ENCODE data around the gene DNAJC11. TPM values are rescaled to one million over a fixed set of nuclear protein-coding genes. Genes with fewer than 3 reads are reported as not detected.

DNAJC11 gene
- total and polyA plus RNA-seq, 5 donors from 2014 or later = 10.4 to 41.4 (median 16.3) TPM

DNA sequence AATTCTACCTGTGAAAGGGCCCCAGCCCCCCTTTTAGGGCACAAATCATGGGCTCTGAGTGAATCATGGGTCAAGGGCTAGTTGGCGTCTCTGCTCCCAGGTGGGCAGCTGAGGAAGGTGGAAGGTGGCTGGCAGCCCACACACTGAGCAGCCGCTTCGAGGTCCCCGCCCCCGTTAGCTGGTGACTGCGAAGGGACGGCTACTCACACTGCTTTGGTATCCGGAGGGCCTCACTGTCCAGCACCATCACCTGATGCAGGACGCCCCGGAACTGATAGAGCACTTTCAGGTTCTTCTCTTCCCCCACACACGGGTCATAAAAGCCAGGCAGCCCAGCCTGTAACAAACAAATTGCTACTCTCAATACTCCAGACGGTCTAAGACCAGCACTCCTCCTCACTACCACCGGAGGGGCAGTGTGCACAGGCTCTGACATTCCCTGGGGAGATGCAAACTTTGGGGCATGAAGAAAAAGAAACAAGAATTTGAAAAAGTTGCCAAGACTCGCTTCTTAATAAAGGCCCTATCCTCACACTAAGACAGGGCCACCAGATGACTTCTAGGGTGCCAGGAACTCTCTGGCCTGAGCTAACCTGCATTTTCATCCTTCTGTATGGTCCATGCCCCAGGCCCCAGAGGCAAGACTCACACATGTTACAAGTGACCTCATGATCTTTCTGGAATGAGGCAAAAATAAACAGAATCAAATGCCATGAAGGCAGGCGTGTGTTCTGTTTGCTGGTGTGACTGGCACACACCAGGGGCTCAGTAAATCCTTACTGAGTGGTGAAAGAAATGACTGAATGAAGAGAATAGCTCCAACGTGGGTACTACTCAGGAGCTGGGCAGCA, 65.5 kb downstream of the DNAJC11 start:
- no peak for DNase-seq
- Mint-ChIP-seq H3K36me3 (peaks cover 29% of the 10 kb centered on the region), H3K4me3 (peak overlapping the region in 2 of 4 donors; percentile 27 to 40), H3K27me3 (no peaks in the 10 kb centered on the region), H3K9me3 (no peaks in the 10 kb centered on the region), H3K4me1 (no peaks in the 10 kb centered on the region), H3K27ac (peak overlapping the region in 1 of 3 donors; percentile 43)
- Histone ChIP-seq H3K27me3 (ENCODE audit: control insufficient read depth, insufficient read depth, low read length) (no peaks in the 10 kb centered on the region), H3K4me3 (ENCODE audit: low read depth, low read length) (no peak overlapping the region), H3K9me3 (ENCODE audit: control insufficient read depth in 2 of 2, low read length in 2 of 2) (no peaks in the 10 kb centered on the region), H3K27ac (ENCODE audit: insufficient read depth, low read length, poor library complexity, severe bottlenecking) (no peak overlapping the region), H3K36me3 (ENCODE audit: control insufficient read depth, insufficient read depth, low read length) (peaks cover 54% of the 10 kb centered on the region), H3K4me1 (ENCODE audit: control insufficient read depth, insufficient read depth, low read length, poor library complexity, severe bottlenecking) (no peaks in the 10 kb centered on the region)
- no peak for ATAC-seq (ENCODE audit: low read depth in 2 of 2)

- Histone ChIP-seq H3K4me3 (ENCODE audit: low read depth, low read length) (no peak overlapping the region), H3K9me3 (ENCODE audit: control insufficient read depth in 2 of 2, low read length in 2 of 2) (no peaks in the 10 kb centered on the region), H3K27ac (ENCODE audit: insufficient read depth, low read length, poor library complexity, severe bottlenecking) (no peak overlapping the region), H3K4me1 (ENCODE audit: control insufficient read depth, insufficient read depth, low read length, poor library complexity, severe bottlenecking) (no peaks in the 10 kb centered on the region), H3K36me3 (ENCODE audit: control insufficient read depth, insufficient read depth, low read length) (peaks cover 56% of the 10 kb centered on the region), H3K27me3 (ENCODE audit: control insufficient read depth, insufficient read depth, low read length) (no peaks in the 10 kb centered on the region)
- Mint-ChIP-seq H3K27me3 (no peaks in the 10 kb centered on the region), H3K9me3 (no peaks in the 10 kb centered on the region), H3K36me3 (peaks cover 29% of the 10 kb centered on the region), H3K4me1 (no peaks in the 10 kb centered on the region), H3K27ac (no peak overlapping the region), H3K4me3 (peak overlapping the region in 1 of 4 donors; percentile 27)
- DNase-seq = no peak
- ATAC-seq (ENCODE audit: low read depth in 2 of 2) = no peak
Observed at GRCh38 chr1:6635161-6635909, 66.3 kb downstream of the DNAJC11 start.

- Mint-ChIP-seq H3K4me3 (no peak overlapping the region), H3K36me3 (peaks cover 33% of the 10 kb centered on the region), H3K27me3 (no peaks in the 10 kb centered on the region), H3K9me3 (no peaks in the 10 kb centered on the region), H3K27ac (peak overlapping the region in 1 of 3 donors; percentile 67), H3K4me1 (peaks cover 0 to 7% (median 2%) of the 10 kb centered on the region in 4 donors)
- no peak overlapping the region for H3K4me3 ChIP-seq (ENCODE audit: low read depth, low read length)
- no peaks in the 10 kb centered on the region for H3K27me3 ChIP-seq (ENCODE audit: control insufficient read depth, insufficient read depth, low read length)
- H3K4me1 ChIP-seq (ENCODE audit: control insufficient read depth, insufficient read depth, low read length, poor library complexity, severe bottlenecking) = no peaks in the 10 kb centered on the region
- H3K9me3 ChIP-seq (ENCODE audit: control insufficient read depth in 2 of 2, low read length in 2 of 2) = no peaks in the 10 kb centered on the region
- H3K36me3 ChIP-seq (ENCODE audit: control insufficient read depth, insufficient read depth, low read length) = peaks cover 55% of the 10 kb centered on the region
- no peak overlapping the region for H3K27ac ChIP-seq (ENCODE audit: insufficient read depth, low read length, poor library complexity, severe bottlenecking)
- ATAC-seq (ENCODE audit: low read depth in 2 of 2) = peak; percentile 31 to 52
- peak in 2 of 3 donors; percentile 35 to 42 for DNase-seq
Observed at GRCh38 chr1:6634371-6635052, 67.1 kb downstream of the DNAJC11 start.

DNA sequence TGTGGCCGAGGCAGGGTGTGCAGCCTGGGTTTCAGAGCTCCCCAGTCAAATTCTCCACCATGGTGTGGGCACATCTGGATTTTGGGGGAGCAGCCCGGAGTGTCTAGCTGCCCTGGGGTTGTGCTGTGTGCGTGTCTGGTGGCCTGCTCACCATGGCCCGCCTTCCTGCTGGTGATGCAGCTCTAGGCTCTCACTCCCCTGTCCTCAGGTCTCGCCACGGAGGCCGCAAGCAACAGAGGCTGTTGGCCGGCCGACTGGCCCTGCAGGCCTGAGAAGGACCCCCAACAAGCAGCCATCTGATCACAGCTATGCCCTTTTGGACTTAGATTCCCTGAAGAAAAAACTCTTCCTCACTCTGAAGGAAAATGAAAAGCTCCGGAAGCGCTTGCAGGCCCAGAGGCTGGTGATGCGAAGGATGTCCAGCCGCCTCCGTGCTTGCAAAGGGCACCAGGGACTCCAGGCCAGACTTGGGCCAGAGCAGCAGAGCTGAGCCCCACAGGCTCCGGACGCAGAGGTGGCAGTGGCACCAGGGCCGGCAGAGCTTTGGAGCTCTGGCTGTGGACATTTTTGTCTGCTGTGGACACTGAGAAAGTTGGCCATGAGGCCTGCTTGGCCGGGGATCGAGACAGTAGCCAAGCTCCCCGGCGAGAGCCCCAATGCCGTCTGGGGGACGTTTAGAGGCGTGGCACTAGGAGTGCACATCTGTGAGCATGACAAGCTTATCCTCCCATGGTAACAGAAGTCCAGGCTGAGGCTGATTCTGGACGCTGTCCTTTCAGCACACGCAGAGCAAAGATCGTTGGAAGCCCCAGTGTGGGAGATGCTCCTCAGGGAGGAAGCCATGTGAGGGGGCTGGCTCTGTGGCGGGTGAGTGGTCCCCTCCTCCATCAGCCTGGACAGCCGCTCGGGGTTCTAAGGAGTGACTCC, 68.8 kb downstream of the DNAJC11 start:
- Mint-ChIP-seq H3K9me3 (no peaks in the 10 kb centered on the region), H3K27me3 (no peaks in the 10 kb centered on the region), H3K4me3 (no peak overlapping the region), H3K27ac (no peak overlapping the region), H3K4me1 (peaks cover under 1 to 12% (median 6%) of the 10 kb centered on the region in 4 donors), H3K36me3 (peaks cover 29% of the 10 kb centered on the region)
- no peak overlapping the region for H3K27ac ChIP-seq (ENCODE audit: insufficient read depth, low read length, poor library complexity, severe bottlenecking)
- ATAC-seq (ENCODE audit: low read depth in 2 of 2) (no peak), DNase-seq (no peak)
- H3K4me1 ChIP-seq (ENCODE audit: control insufficient read depth, insufficient read depth, low read length, poor library complexity, severe bottlenecking) = peaks cover 3% of the 10 kb centered on the region
- no peak overlapping the region for H3K4me3 ChIP-seq (ENCODE audit: low read depth, low read length)
- H3K36me3 ChIP-seq (ENCODE audit: control insufficient read depth, insufficient read depth, low read length) = peaks cover 51% of the 10 kb centered on the region
- no peaks in the 10 kb centered on the region for H3K9me3 ChIP-seq (ENCODE audit: control insufficient read depth in 2 of 2, low read length in 2 of 2)
- no peaks in the 10 kb centered on the region for H3K27me3 ChIP-seq (ENCODE audit: control insufficient read depth, insufficient read depth, low read length)

GRCh38 chr1:6631058-6631457, 70.6 kb downstream of the DNAJC11 start:
- H3K4me3 ChIP-seq (ENCODE audit: low read depth, low read length) = no peak overlapping the region
- no peak for DNase-seq
- peaks cover 25% of the 10 kb centered on the region for H3K36me3 Mint-ChIP-seq

DNA sequence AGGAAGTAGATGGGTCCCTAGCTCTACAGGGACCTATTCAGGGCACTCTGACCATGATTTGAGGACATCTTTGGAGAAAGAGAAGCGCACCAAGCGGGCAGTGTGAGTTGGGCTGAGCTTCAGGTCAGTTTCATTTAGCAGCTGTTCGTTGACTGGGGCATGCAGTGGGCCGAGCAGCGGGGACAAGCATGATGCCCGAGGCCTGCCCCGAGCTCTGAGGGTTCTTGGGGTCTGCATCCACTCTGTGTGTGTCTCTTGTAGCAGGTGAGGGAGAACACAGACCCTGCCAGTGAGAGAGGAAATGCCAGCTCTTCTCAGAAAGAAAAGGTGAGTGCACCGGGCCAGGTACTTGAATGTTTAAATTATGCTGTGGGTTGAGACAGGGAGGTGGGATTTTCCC, 71.6 kb downstream of the DNAJC11 start:
- H3K36me3 ChIP-seq (ENCODE audit: control insufficient read depth, insufficient read depth, low read length) = peaks cover 35% of the 10 kb centered on the region
- peak overlapping the region in 1 of 3 donors; percentile 69 for H3K27ac Mint-ChIP-seq

More at GRCh38 chr1:6631058-6631457, 70.6 kb downstream of the DNAJC11 start:
- no peaks in the 10 kb centered on the region for H3K27me3 ChIP-seq (ENCODE audit: control insufficient read depth, insufficient read depth, low read length)
- H3K4me1 ChIP-seq (ENCODE audit: control insufficient read depth, insufficient read depth, low read length, poor library complexity, severe bottlenecking) = peaks cover 8% of the 10 kb centered on the region
- Mint-ChIP-seq H3K4me1 (peaks cover 6 to 28% (median 18%) of the 10 kb centered on the region in 4 donors), H3K27me3 (no peaks in the 10 kb centered on the region), H3K4me3 (no peak overlapping the region), H3K9me3 (no peaks in the 10 kb centered on the region), H3K27ac (no peak overlapping the region)
- ATAC-seq (ENCODE audit: low read depth in 2 of 2) = no peak
- peaks cover 39% of the 10 kb centered on the region for H3K36me3 ChIP-seq (ENCODE audit: control insufficient read depth, insufficient read depth, low read length)
- H3K9me3 ChIP-seq (ENCODE audit: control insufficient read depth in 2 of 2, low read length in 2 of 2) = no peaks in the 10 kb centered on the region
- H3K27ac ChIP-seq (ENCODE audit: insufficient read depth, low read length, poor library complexity, severe bottlenecking) = no peak overlapping the region

More for the DNA sequence above, 71.6 kb downstream of the DNAJC11 start:
- H3K4me1 ChIP-seq (ENCODE audit: control insufficient read depth, insufficient read depth, low read length, poor library complexity, severe bottlenecking) = peaks cover 14% of the 10 kb centered on the region
- DNase-seq (no peak), ATAC-seq (ENCODE audit: low read depth in 2 of 2) (no peak)
- no peaks in the 10 kb centered on the region for H3K27me3 Mint-ChIP-seq
- no peaks in the 10 kb centered on the region for H3K9me3 Mint-ChIP-seq
- no peaks in the 10 kb centered on the region for H3K27me3 ChIP-seq (ENCODE audit: control insufficient read depth, insufficient read depth, low read length)
- peaks cover 6 to 30% (median 21%) of the 10 kb centered on the region in 4 donors for H3K4me1 Mint-ChIP-seq
- no peak overlapping the region for H3K4me3 Mint-ChIP-seq
- H3K36me3 Mint-ChIP-seq = peaks cover 21% of the 10 kb centered on the region
- H3K4me3 ChIP-seq (ENCODE audit: low read depth, low read length) = no peak overlapping the region
- H3K27ac ChIP-seq (ENCODE audit: insufficient read depth, low read length, poor library complexity, severe bottlenecking) = no peak overlapping the region
- H3K9me3 ChIP-seq (ENCODE audit: control insufficient read depth in 2 of 2, low read length in 2 of 2) = no peaks in the 10 kb centered on the region

Measured in CD4-positive, CD25-positive, alpha-beta regulatory T cell (primary cell).